Neural cell (in vitro differentiated cells): Measurements from ENCODE around the gene PRKRIP1. TPM values are rescaled to one million over a fixed set of nuclear protein-coding genes. Genes with fewer than 3 reads are reported as not detected.

Source experiments
- H2AFZ ChIP-seq: fragments of 200-600, 300-800 bp; sonication (generic), shearing (Covaris generic); 2 replicates; pipeline ENCODE4 v1.6.0; 2014; ENCODE audit warnings: low read depth, mild to moderate bottlenecking, antibody characterized with exemption, low read length, moderate library complexity
- H3F3A ChIP-seq: fragments of 200-600 bp; shearing (Covaris generic); 2 replicates; pipeline ENCODE4 v1.6.1; 2016; ENCODE audit warnings: mild to moderate bottlenecking, moderate library complexity, mixed read lengths, antibody characterized with exemption, low read length; ENCODE audit not compliant: insufficient read depth, poor library complexity, severe bottlenecking
- H3K27ac ChIP-seq: fragments of 200-600, 300-800 bp; sonication (generic), shearing (Covaris generic); 2 replicates; pipeline ENCODE4 v1.5.1; 2014; ENCODE audit warnings: mild to moderate bottlenecking, low read length, moderate library complexity
- H3K27me3 ChIP-seq: fragments of 300-800, 200-600 bp; sonication (generic), shearing (Covaris generic); 2 replicates; pipeline ENCODE4 v1.6.0; 2014; ENCODE audit warnings: mild to moderate bottlenecking, low read depth, low read length, moderate library complexity; ENCODE audit not compliant: insufficient read depth
- H3K36me3 ChIP-seq: fragments of 300-800, 200-600 bp; sonication (generic), shearing (Covaris generic); 2 replicates; pipeline ENCODE4 v1.5.1; 2014; ENCODE audit warnings: mild to moderate bottlenecking, antibody characterized with exemption, low read length, moderate library complexity; ENCODE audit not compliant: insufficient read depth
- H3K4me2 ChIP-seq: fragments of 300-800, 200-600 bp; sonication (generic), shearing (Covaris generic); 2 replicates; pipeline ENCODE4 v1.6.0; 2014; ENCODE audit warnings: mild to moderate bottlenecking, low read length
- H3K4me3 ChIP-seq: fragments of 300-800, 200-600 bp; sonication (generic), shearing (Covaris generic); 2 replicates; pipeline ENCODE4 v1.5.1; 2014; ENCODE audit warnings: mild to moderate bottlenecking, low read length, moderate library complexity
- H3K79me2 ChIP-seq: fragments of 200-600 bp; shearing (Covaris generic); replicated peaks from 2 replicates; pipeline ENCODE4 v1.6.0; 2014; ENCODE audit warnings: mild to moderate bottlenecking, low read length, moderate library complexity; ENCODE audit not compliant: insufficient read depth
- H3K9ac ChIP-seq: fragments of 300-800, 200-600 bp; sonication (generic), shearing (Covaris generic); 2 replicates; pipeline ENCODE4 v1.6.1; 2016; ENCODE audit warnings: mild to moderate bottlenecking, low read length, mixed read lengths
- H3K9me2 ChIP-seq: fragments of 200-600 bp; shearing (Covaris generic); 2 replicates; pipeline ENCODE4 v1.6.1; 2016; ENCODE audit warnings: mild to moderate bottlenecking, low read length, mixed read lengths; ENCODE audit not compliant: insufficient read depth
- H3K9me3 ChIP-seq: fragments of 200-600, 300-800 bp; sonication (generic), shearing (Covaris generic); 2 replicates; pipeline ENCODE4 v1.6.1; 2016; ENCODE audit warnings: mild to moderate bottlenecking, mixed run types, low read length, moderate library complexity, mixed read lengths
- H4K20me1 ChIP-seq: fragments of 200-600 bp; shearing (Covaris generic); 2 replicates; pipeline ENCODE4 v1.6.1; 2016; ENCODE audit warnings: mild to moderate bottlenecking, mixed run types; ENCODE audit not compliant: insufficient read depth
- CTCF ChIP-seq: fragments of 450-650 bp; IDR thresholded peaks from 2 replicates; pipeline ENCODE4 v1.5.1; 2014; ENCODE audit warnings: antibody characterized with exemption, mild to moderate bottlenecking, moderate library complexity; ENCODE audit not compliant: poor library complexity, severe bottlenecking
- EP300 ChIP-seq: fragments of 450-650 bp; conservative IDR thresholded peaks from 2 replicates; pipeline ENCODE4 v1.6.1; 2014; ENCODE audit warnings: antibody characterized with exemption, mild to moderate bottlenecking, moderate library complexity; ENCODE audit not compliant: poor library complexity, severe bottlenecking
- EZH2 ChIP-seq: fragments of 200-600, 300-800 bp; shearing (Covaris generic), sonication (generic); IDR thresholded peaks from 2 replicates; pipeline ENCODE4 v1.6.1; 2014; ENCODE audit warnings: antibody characterized with exemption, low read length, borderline replicate concordance, mild to moderate bottlenecking; ENCODE audit not compliant: insufficient read depth, poor library complexity, severe bottlenecking
- MXI1 ChIP-seq: fragments of 450-650 bp; conservative IDR thresholded peaks from 2 replicates; pipeline ENCODE4 v1.6.1; 2014; ENCODE audit warnings: antibody characterized with exemption, mild to moderate bottlenecking; ENCODE audit not compliant: poor library complexity, severe bottlenecking
- POLR2AphosphoS5 ChIP-seq: IDR thresholded peaks from 2 replicates; pipeline ENCODE4 v1.6.1; 2012
- RAD21 ChIP-seq: fragments of 450-650 bp; conservative IDR thresholded peaks from 2 replicates; pipeline ENCODE4 v1.6.1; 2014; ENCODE audit warnings: antibody characterized with exemption, mild to moderate bottlenecking, moderate library complexity
- REST ChIP-seq: IDR thresholded peaks from 2 replicates; pipeline ENCODE4 v1.6.1; 2012; ENCODE audit warnings: borderline replicate concordance
- SMC3 ChIP-seq: fragments of 450-650 bp; conservative IDR thresholded peaks from 2 replicates; pipeline ENCODE4 v1.6.1; 2014; ENCODE audit warnings: antibody characterized with exemption, mild to moderate bottlenecking, moderate library complexity; ENCODE audit not compliant: poor library complexity
- TAF1 ChIP-seq: IDR thresholded peaks from 2 replicates; pipeline ENCODE4 v1.6.1; 2012; ENCODE audit warnings: low read depth
- polyA plus RNA-seq: library from polyadenylated mRNA; depleted of rRNA; stranded (reverse); fragments of >200 nt; gene quantifications from 2 replicates; pipeline ENCODE4 v1.2.3, GENCODE V29; 2014

PRKRIP1 gene
- polyA plus RNA-seq, 1 donor from 2014 or later = 113 TPM

- no peaks in the 10 kb centered on the region for H3K9me2 ChIP-seq
- H3F3A ChIP-seq = no peaks in the 10 kb centered on the region
- H4K20me1 ChIP-seq = no peaks in the 10 kb centered on the region
- no peak overlapping the region for H3K4me2 ChIP-seq
- no peaks in the 10 kb centered on the region for H3K9me3 ChIP-seq
- no peaks in the 10 kb centered on the region for H3K36me3 ChIP-seq
- no peak overlapping the region for H3K27ac ChIP-seq
- H3K79me2 ChIP-seq = no peaks in the 10 kb centered on the region
- H3K9ac ChIP-seq = no peak overlapping the region
- no peak overlapping the region for H2AFZ ChIP-seq
- TF ChIP-seq REST (no peak), MXI1 (no peak), EP300 (no peak), TAF1 (no peak), CTCF (peak; percentile 78), POLR2AphosphoS5 (no peak), EZH2 (no peak), RAD21 (peak; percentile 72), SMC3 (peak; percentile 77)
- H3K27me3 ChIP-seq = no peaks in the 10 kb centered on the region
- H3K4me3 ChIP-seq = no peak overlapping the region
These were observed 5.3 kb upstream of the PRKRIP1 start for GRCh38 chr7:102390697-102391484.

GRCh38 chr7:102392330-102392729 is 3.8 kb upstream of the PRKRIP1 start:
- Histone ChIP-seq H3K79me2 (peaks cover 4% of the 10 kb centered on the region), H3K4me3 (no peak overlapping the region), H3K9ac (no peak overlapping the region), H2AFZ (no peak overlapping the region), H4K20me1 (no peaks in the 10 kb centered on the region), H3K9me3 (no peaks in the 10 kb centered on the region), H3K27me3 (no peaks in the 10 kb centered on the region), H3K36me3 (no peaks in the 10 kb centered on the region), H3K9me2 (no peaks in the 10 kb centered on the region), H3F3A (peaks cover 3% of the 10 kb centered on the region), H3K4me2 (no peak overlapping the region), H3K27ac (no peak overlapping the region)
- TF ChIP-seq TAF1 (no peak), REST (no peak), POLR2AphosphoS5 (no peak), RAD21 (no peak), EZH2 (no peak), EP300 (no peak), CTCF (no peak), MXI1 (no peak), SMC3 (no peak)
